ENCODE measurements around the gene OTUD7B.

GRCh38 chr1:149927563-149928400 is 82.7 kb downstream of the OTUD7B start, which contains the start of gene SF3B4:
- no peak for TF ChIP-seq EZH2 (IDR thresholded peaks at IDR 0.05; ENCODE audit: insufficient read depth, poor library complexity, severe bottlenecking)
- no peak for TF ChIP-seq EZH2phosphoT487 (IDR thresholded peaks at IDR 0.05; ENCODE audit: insufficient read depth, low read depth)
